ENCODE data around the gene CD96.

Gene CD96

GRCh38 chr3:111681661-111682426 lies 139.8 kb downstream of the CD96 start:
- no peak for TF ChIP-seq GATA2 (IDR thresholded peaks at IDR 0.05; ENCODE audit: low read depth, low read length)
- no peak for TF ChIP-seq GATA3 (IDR thresholded peaks at IDR 0.05; ENCODE audit: low read depth, low read length)

- TF ChIP-seq GATA2 (IDR thresholded peaks at IDR 0.05; ENCODE audit: low read depth, low read length) (no peak), GATA3 (IDR thresholded peaks at IDR 0.05; ENCODE audit: low read depth, low read length) (no peak)
Observed at GRCh38 chr3:111684640-111685039, 142.6 kb downstream of the CD96 start.

GRCh38 chr3:111688190-111688800 lies 146.3 kb downstream of the CD96 start:
- TF ChIP-seq GATA3 (IDR thresholded peaks at IDR 0.05; ENCODE audit: low read depth, low read length) = no peak

GRCh38 chr3:111690242-111690641 lies 148.2 kb downstream of the CD96 start:
- TF ChIP-seq GATA3 (IDR thresholded peaks at IDR 0.05; ENCODE audit: low read depth, low read length) (no peak), GATA2 (IDR thresholded peaks at IDR 0.05; ENCODE audit: low read depth, low read length) (no peak)

- TF ChIP-seq GATA3 (IDR thresholded peaks at IDR 0.05; ENCODE audit: low read depth, low read length) = no peak
- TF ChIP-seq GATA2 (IDR thresholded peaks at IDR 0.05; ENCODE audit: low read depth, low read length) = peak; percentile 46; the same call in 1 of the 2 replicates
Observed at GRCh38 chr3:111691293-111691909, 149.4 kb downstream of the CD96 start.

GRCh38 chr3:111692593-111693552 lies 150.9 kb downstream of the CD96 start:
- TF ChIP-seq GATA2 (IDR thresholded peaks at IDR 0.05; ENCODE audit: low read depth, low read length) = no peak
- TF ChIP-seq GATA3 (IDR thresholded peaks at IDR 0.05; ENCODE audit: low read depth, low read length) = no peak

- no peak for TF ChIP-seq GATA3 (IDR thresholded peaks at IDR 0.05; ENCODE audit: low read depth, low read length)
- no peak for TF ChIP-seq GATA2 (IDR thresholded peaks at IDR 0.05; ENCODE audit: low read depth, low read length)
Observed at GRCh38 chr3:111694471-111694870, 152.5 kb downstream of the CD96 start.

- TF ChIP-seq GATA2 (IDR thresholded peaks at IDR 0.05; ENCODE audit: low read depth, low read length) (no peak), GATA3 (IDR thresholded peaks at IDR 0.05; ENCODE audit: low read depth, low read length) (no peak)
Observed at GRCh38 chr3:111695636-111696117, 153.7 kb downstream of the CD96 start.

GRCh38 chr3:111700054-111700453 lies 158.1 kb downstream of the CD96 start:
- no peak for TF ChIP-seq GATA2 (IDR thresholded peaks at IDR 0.05; ENCODE audit: low read depth, low read length)
- TF ChIP-seq GATA3 (IDR thresholded peaks at IDR 0.05; ENCODE audit: low read depth, low read length) = no peak

- TF ChIP-seq GATA3 (IDR thresholded peaks at IDR 0.05; ENCODE audit: low read depth, low read length) = no peak
Observed at GRCh38 chr3:111701292-111701906, 159.4 kb downstream of the CD96 start.
